Activated naive CD8-positive, alpha-beta T cell treated with anti-CD3 and anti-CD28 coated beads, Interleukin-2, amount 50 U/mL, for 24 hours (primary cell): ENCODE results near the gene IL17D.
"Not testable (repeated sequence)": the region's sequence is repeated elsewhere in the genome, so short reads cannot be mapped to it uniquely, and the experiment has no call there.

Source experiments
- ATAC-seq: fragments of 150-1000 bp; cut with Tn5 transposase; one replicate; pipeline ENCODE4 v1.10.0; 2021
- DNase-seq: peaks from one replicate; pipeline ENCODE4 v3.0.0; 2021
- H3K27ac Mint-ChIP-seq: one replicate; pipeline ENCODE4 v1.8.0; 2021; ENCODE audit warnings: mild to moderate bottlenecking, mixed read lengths
- H3K27me3 Mint-ChIP-seq: one replicate; pipeline ENCODE4 v1.8.0; 2021; ENCODE audit warnings: mixed read lengths
- H3K36me3 Mint-ChIP-seq: one replicate; pipeline ENCODE4 v1.8.0; 2021; ENCODE audit warnings: low read depth, mixed read lengths
- H3K4me1 Mint-ChIP-seq: one replicate; pipeline ENCODE4 v1.8.0; 2021; ENCODE audit warnings: mixed read lengths
- H3K4me3 Mint-ChIP-seq: one replicate; pipeline ENCODE4 v1.8.0; 2021; ENCODE audit warnings: mild to moderate bottlenecking, moderate library complexity, mixed read lengths
- H3K9me3 Mint-ChIP-seq: one replicate; pipeline ENCODE4 v1.8.0; 2021; ENCODE audit warnings: mixed read lengths

Gene IL17D

GRCh38 chr13:20719783-20720182 is 16.3 kb downstream of the IL17D start:
- DNase-seq (no peak), ATAC-seq (no peak)
- no peaks in the 10 kb centered on the region for H3K36me3 Mint-ChIP-seq
- no peaks in the 10 kb centered on the region for H3K9me3 Mint-ChIP-seq
- peaks cover 16% of the 10 kb centered on the region for H3K27me3 Mint-ChIP-seq
- H3K4me3 Mint-ChIP-seq = no peak overlapping the region
- H3K27ac Mint-ChIP-seq = no peak overlapping the region
- H3K4me1 Mint-ChIP-seq = peaks cover 14% of the 10 kb centered on the region

DNA sequence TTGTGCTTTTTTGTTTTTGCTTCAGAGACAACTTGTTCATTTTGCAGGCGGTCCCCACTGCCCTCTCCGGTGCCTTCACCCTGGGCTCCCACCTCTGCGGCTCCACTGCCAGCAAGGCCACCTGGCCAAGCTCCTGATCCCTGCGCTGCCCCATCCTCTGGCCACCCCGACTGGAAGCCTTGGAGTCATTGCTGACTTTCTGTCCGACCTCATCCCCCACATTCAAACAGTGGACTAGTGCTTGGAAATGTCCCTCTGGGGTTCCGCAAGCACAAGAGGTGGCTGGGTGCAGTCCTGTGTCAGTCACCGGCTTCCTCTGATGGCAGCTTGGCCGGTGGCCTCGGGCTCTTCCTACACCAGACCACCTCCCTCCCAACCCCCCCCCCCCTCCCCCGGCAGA is 17.0 kb downstream of the IL17D start:
- Mint-ChIP-seq H3K27ac (no peak overlapping the region), H3K36me3 (no peaks in the 10 kb centered on the region), H3K9me3 (no peaks in the 10 kb centered on the region), H3K4me1 (peaks cover 14% of the 10 kb centered on the region), H3K4me3 (no peak overlapping the region), H3K27me3 (peaks cover 16% of the 10 kb centered on the region)
- DNase-seq = no peak
- no peak for ATAC-seq

DNA sequence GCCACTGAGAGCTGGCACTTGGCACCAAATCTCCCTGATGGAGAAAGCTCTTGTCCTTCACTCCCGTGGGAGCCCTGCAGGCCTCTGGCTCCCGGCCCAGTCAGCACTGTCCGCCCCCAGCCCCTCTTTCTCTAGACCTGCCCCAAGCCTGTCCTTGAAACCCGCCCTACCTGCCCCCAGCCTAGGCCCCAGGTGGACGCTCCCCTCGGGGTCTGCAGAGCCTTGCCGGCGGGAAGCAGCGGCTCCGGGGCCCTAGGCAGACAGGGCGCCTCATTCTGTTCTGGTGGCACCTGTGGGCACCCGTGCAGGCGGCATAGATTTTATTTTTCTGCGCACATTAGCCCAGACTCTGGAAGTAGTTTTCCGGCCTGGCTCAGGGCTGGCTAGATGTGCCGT is 17.6 kb downstream of the IL17D start:
- peaks cover 14% of the 10 kb centered on the region for H3K4me1 Mint-ChIP-seq
- no peak overlapping the region for H3K27ac Mint-ChIP-seq
- ATAC-seq = no peak
- H3K27me3 Mint-ChIP-seq = peaks cover 16% of the 10 kb centered on the region
- no peak overlapping the region for H3K4me3 Mint-ChIP-seq
- DNase-seq = no peak
- no peaks in the 10 kb centered on the region for H3K9me3 Mint-ChIP-seq
- H3K36me3 Mint-ChIP-seq = no peaks in the 10 kb centered on the region

DNA sequence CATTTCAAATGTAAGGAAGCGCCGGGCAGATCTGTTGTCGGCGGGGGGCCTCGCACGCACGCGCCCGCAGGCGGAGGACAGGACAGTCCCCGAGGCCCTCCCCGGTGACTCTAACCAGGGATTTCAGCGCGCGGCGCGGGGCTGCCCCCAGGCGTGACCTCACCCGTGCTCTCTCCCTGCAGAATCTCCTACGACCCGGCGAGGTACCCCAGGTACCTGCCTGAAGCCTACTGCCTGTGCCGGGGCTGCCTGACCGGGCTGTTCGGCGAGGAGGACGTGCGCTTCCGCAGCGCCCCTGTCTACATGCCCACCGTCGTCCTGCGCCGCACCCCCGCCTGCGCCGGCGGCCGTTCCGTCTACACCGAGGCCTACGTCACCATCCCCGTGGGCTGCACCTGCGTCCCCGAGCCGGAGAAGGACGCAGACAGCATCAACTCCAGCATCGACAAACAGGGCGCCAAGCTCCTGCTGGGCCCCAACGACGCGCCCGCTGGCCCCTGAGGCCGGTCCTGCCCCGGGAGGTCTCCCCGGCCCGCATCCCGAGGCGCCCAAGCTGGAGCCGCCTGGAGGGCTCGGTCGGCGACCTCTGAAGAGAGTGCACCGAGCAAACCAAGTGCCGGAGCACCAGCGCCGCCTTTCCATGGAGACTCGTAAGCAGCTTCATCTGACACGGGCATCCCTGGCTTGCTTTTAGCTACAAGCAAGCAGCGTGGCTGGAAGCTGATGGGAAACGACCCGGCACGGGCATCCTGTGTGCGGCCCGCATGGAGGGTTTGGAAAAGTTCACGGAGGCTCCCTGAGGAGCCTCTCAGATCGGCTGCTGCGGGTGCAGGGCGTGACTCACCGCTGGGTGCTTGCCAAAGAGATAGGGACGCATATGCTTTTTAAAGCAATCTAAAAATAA is 18.2 kb downstream of the IL17D start:
- Mint-ChIP-seq H3K36me3 (no peaks in the 10 kb centered on the region), H3K4me1 (peaks cover 14% of the 10 kb centered on the region), H3K27ac (no peak overlapping the region), H3K27me3 (peaks cover 16% of the 10 kb centered on the region), H3K9me3 (no peaks in the 10 kb centered on the region), H3K4me3 (peak overlapping the region; percentile 19)
- DNase-seq (peak; percentile 31), ATAC-seq (peak; percentile 23)

DNA sequence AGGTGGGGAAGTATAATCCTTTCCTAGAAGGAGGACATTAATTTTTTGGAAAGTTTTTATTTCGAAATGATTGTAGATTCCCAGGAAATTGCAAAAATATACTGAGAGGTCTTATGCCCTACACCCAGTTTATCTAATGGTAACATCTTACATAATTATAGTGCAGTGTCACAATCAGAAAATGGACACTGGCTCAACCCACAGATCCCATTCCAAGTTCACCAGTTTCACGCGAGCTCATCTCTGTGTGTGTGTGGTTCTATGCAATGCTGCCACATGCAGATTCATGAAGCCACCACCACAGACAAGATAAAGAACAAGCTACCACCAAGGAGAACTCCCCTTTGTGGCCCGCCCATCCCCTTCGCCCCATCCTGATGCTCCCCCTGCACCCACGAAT is 24.4 kb downstream of the IL17D start:
- Mint-ChIP-seq H3K4me1 (peaks cover 1% of the 10 kb centered on the region), H3K4me3 (no peak overlapping the region), H3K27ac (no peak overlapping the region), H3K36me3 (peaks cover 10% of the 10 kb centered on the region), H3K9me3 (no peaks in the 10 kb centered on the region), H3K27me3 (peaks cover 4% of the 10 kb centered on the region)
- ATAC-seq = no peak
- DNase-seq = no peak

- ATAC-seq = no peak
- Mint-ChIP-seq H3K4me1 (no peaks in the 10 kb centered on the region), H3K36me3 (peaks cover 10% of the 10 kb centered on the region), H3K4me3 (no peak overlapping the region), H3K9me3 (no peaks in the 10 kb centered on the region), H3K27ac (no peak overlapping the region), H3K27me3 (no peaks in the 10 kb centered on the region)
- no peak for DNase-seq
Measured at GRCh38 chr13:20728579-20729311, 25.2 kb downstream of the IL17D start.

GRCh38 chr13:20729633-20730585 is 26.4 kb downstream of the IL17D start:
- Mint-ChIP-seq H3K36me3 (peaks cover 10% of the 10 kb centered on the region), H3K4me3 (no peak overlapping the region), H3K9me3 (no peaks in the 10 kb centered on the region), H3K27me3 (no peaks in the 10 kb centered on the region), H3K27ac (no peak overlapping the region), H3K4me1 (no peaks in the 10 kb centered on the region)
- DNase-seq (no peak), ATAC-seq (no peak)

- no peaks in the 10 kb centered on the region for H3K27me3 Mint-ChIP-seq
Measured at GRCh38 chr13:20738616-20739015, 35.1 kb downstream of the IL17D start.

GRCh38 chr13:20740021-20740420 is 36.5 kb downstream of the IL17D start:
- DNase-seq (no peak), ATAC-seq (no peak)
- Mint-ChIP-seq H3K27ac (no peak overlapping the region), H3K4me3 (no peak overlapping the region), H3K27me3 (no peaks in the 10 kb centered on the region), H3K9me3 (peaks cover 10% of the 10 kb centered on the region), H3K4me1 (no peaks in the 10 kb centered on the region), H3K36me3 (peaks cover 23% of the 10 kb centered on the region)

More at GRCh38 chr13:20738616-20739015, 35.1 kb downstream of the IL17D start:
- ATAC-seq (no peak), DNase-seq (no peak)
- Mint-ChIP-seq H3K4me3 (no peak overlapping the region), H3K4me1 (no peaks in the 10 kb centered on the region), H3K9me3 (no peaks in the 10 kb centered on the region), H3K36me3 (peaks cover 14% of the 10 kb centered on the region), H3K27ac (no peak overlapping the region)

DNA sequence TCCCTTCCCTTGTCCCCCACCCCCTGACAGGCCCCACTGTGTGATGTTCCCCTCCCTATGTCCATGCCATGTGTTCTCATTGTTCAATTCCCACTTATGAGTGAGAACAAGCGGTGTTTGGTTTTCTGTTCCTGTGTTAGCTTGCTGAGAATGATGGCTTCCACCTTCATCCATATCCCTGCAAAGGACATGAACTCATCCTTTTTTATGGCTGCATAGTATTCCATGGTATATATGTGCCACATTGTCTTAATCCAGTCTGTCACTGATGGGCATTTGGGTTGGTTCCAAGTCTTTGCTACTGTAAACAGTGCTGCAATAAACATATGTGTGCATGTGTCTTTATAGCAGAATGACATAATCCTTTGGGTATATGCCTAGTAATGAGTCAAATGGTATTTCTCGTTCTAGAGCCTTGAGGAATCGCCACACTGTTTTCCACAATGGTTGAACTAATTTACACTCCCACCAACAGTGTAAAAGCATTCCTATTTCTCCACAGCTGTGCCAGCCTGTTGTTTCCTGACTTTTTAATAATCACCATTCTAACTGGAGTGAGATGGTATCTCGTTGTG is 40.4 kb downstream of the IL17D start:
- not testable (repeated sequence) for H3K4me1 Mint-ChIP-seq, H3K27ac Mint-ChIP-seq, ATAC-seq, H3K27me3 Mint-ChIP-seq, H3K4me3 Mint-ChIP-seq, DNase-seq
- H3K9me3 Mint-ChIP-seq = peaks cover 33% of the 10 kb centered on the region
- peaks cover 43% of the 10 kb centered on the region for H3K36me3 Mint-ChIP-seq

GRCh38 chr13:20749377-20749776 is 45.9 kb downstream of the IL17D start:
- peaks cover 67% of the 10 kb centered on the region for H3K9me3 Mint-ChIP-seq
- no peak overlapping the region for H3K4me3 Mint-ChIP-seq
- peaks cover 61% of the 10 kb centered on the region for H3K36me3 Mint-ChIP-seq
- DNase-seq (no peak), ATAC-seq (no peak)
- H3K27me3 Mint-ChIP-seq = no peaks in the 10 kb centered on the region
- H3K27ac Mint-ChIP-seq = no peak overlapping the region
- H3K4me1 Mint-ChIP-seq = no peaks in the 10 kb centered on the region

- no peak for DNase-seq
- H3K27me3 Mint-ChIP-seq = no peaks in the 10 kb centered on the region
- peaks cover 61% of the 10 kb centered on the region for H3K36me3 Mint-ChIP-seq
- no peak overlapping the region for H3K4me3 Mint-ChIP-seq
- H3K27ac Mint-ChIP-seq = no peak overlapping the region
- peaks cover 41% of the 10 kb centered on the region for H3K9me3 Mint-ChIP-seq
- H3K4me1 Mint-ChIP-seq = no peaks in the 10 kb centered on the region
- ATAC-seq = no peak
Measured at GRCh38 chr13:20754009-20754408, 50.5 kb downstream of the IL17D start.

DNA sequence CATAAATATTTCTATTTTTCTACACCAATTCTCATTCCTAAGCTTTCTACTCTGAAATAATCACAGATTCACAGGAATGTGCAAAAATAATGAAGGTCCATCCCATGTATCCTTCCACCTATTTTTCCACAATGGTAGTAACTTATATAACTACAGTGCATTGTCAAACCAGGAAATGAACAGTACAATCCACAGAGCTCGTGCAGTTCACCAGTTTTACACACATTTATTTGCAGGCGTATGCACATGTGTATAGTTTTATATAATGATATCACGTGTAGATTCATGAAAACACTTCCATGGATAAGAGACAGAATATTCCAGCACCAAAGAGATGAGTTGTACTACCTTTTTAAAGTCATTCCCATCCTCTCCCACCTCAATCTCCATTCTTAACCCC is 57.4 kb downstream of the IL17D start:
- no peaks in the 10 kb centered on the region for H3K27me3 Mint-ChIP-seq
- no peak for ATAC-seq
- DNase-seq = no peak
- no peak overlapping the region for H3K4me3 Mint-ChIP-seq
- H3K36me3 Mint-ChIP-seq = peaks cover 15% of the 10 kb centered on the region
- no peaks in the 10 kb centered on the region for H3K4me1 Mint-ChIP-seq
- H3K27ac Mint-ChIP-seq = no peak overlapping the region
- H3K9me3 Mint-ChIP-seq = peaks cover 4% of the 10 kb centered on the region
